Transverse colon (tissue), 4 donors: Measurements from ENCODE around the gene OBSCN.

ENCODE experiments used
- CTCF ChIP-seq, 5 experiments: fragments of 200-600 bp in 3 of 5; fragments of 450-650 bp in 2 of 5; sonication (generic) in 3 of 5; IDR thresholded peaks; 1 replicate in 2 of 5; 2 replicates in 3 of 5; pipeline ENCODE4 v1.5.1; 2016 to 2017; ENCODE audit warnings: antibody characterized with exemption in 5 of 5, inconsistent platforms in 3 of 5, mild to moderate bottlenecking in 2 of 5, moderate library complexity in 1 of 5
- EP300 ChIP-seq: sonication (generic); formaldehyde crosslinking; IDR thresholded peaks from one replicate; pipeline ENCODE4 v1.6.1; 2017; ENCODE audit warnings: antibody characterized with exemption, low read depth
- POLR2AphosphoS5 ChIP-seq, 3 donors: sonication (generic); formaldehyde crosslinking; IDR thresholded peaks; one replicate each; pipeline ENCODE4 v1.6.1; 2016; ENCODE audit warnings: antibody characterized with exemption in 3 of 3

- TF ChIP-seq CTCF (IDR thresholded peaks at IDR 0.05) (no peak), EP300 (no peak), POLR2AphosphoS5 (IDR thresholded peaks at IDR 0.05) (no peak)
Observed at GRCh38 chr1:228210076-228210651, 2.3 kb downstream of the OBSCN start.
